Ureter (tissue), 1 donor: Measurements from ENCODE around the gene ZFAND3. TPM values are rescaled to one million over a fixed set of nuclear protein-coding genes. Genes with fewer than 3 reads are reported as not detected.

ENCODE experiments used
- DNase-seq: peaks from one replicate; pipeline ENCODE4 v3.0.0-alpha.2; 2020; ENCODE audit warnings: low spot score
- total RNA-seq: library from RNA; stranded (reverse); gene quantifications from one replicate; pipeline ENCODE4 v1.2.4, GENCODE V29; 2023
- donor health status: DM: yes; HTN: yes; CAD: no.

The ZFAND3 gene
- total RNA-seq, 1 donor from 2014 or later = 123 TPM

DNA sequence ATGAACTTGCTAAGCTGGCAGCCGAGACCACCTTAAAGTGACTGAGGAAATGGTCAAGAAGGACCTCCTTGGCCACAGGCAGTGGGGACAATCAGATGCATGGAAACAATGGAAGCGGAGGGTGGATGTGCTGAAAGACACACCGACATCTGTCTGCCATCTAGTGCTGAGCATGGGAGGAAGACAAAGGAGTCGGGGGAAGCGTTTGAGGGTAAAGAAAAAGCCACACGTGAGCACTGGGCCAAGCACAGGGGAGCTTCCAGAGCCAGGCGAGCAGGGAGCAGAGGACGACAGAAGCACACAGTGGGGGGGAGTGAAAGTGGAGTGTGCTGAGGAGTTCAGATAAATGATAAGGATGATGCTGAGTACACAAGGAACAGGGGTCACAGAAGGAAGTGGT is 367.8 kb downstream of the ZFAND3 start:
- DNase-seq = no peak

DNA sequence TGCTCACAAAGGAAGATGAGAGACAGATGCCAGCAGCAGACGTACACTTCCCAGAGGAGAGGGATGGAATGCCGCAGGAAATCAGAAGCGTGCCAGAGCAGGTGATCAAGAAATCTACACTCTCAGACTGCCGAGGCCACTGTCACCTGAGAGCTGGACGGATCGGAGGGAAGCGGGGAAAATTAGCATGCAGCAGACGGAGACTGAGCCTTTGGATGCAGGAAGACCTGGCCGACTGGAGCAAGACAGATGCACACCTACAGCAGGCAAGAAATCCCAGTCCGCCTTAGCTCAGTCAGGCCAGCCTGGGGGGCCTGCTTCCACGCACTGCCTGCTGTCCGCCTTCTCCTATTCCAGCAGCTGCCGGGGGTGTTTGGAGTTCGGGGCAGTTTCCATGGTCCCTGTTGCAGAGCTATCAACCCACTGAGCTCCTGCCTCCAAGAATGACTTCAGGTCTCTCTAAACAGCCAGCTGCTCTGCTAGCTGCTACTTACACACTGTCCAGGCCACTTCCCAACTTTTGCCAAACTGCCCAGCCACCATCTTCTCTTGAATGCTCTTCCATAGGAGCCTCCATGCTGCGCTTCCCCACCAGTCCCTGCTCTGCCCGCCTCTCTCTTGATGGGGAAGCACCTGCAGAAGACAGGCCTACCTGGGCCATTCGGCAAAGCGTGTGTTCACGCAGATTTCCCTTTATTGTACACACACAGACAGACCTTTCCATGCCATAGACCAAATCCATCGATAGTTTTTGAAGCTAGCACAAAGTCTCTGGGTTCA is 368.5 kb downstream of the ZFAND3 start:
- no peak for DNase-seq

DNA sequence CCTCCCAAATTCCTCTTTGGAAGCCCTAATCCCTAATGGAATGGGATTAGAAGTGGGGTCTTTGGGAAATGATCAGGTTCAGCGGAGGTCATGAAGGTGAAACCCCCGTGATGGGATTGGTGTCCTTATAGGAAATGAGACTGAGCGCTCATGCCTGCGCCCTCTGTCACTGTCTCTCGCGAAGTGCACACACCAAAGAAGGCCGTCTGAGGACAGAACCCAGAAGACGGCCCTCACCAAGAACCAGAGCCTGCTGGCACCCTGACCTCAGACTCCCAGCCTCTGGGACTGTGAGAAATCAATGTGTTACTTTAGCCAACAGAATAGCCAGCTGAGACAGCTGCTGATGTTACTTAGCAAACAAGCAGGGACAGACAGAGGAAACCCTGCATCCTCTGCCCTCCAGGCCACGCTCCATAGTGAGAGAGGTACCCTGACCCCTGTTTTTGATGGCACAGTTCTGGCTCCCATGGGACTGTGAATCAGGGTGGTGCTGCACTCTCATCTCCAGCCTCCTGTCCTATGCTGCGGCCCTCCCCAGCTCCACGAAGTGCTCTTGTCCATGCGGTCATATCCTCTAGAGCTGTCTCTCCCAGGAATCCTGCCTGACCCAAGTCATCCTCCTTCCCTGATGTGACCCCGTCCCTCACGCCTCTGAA is 369.3 kb downstream of the ZFAND3 start:
- no peak for DNase-seq

DNA sequence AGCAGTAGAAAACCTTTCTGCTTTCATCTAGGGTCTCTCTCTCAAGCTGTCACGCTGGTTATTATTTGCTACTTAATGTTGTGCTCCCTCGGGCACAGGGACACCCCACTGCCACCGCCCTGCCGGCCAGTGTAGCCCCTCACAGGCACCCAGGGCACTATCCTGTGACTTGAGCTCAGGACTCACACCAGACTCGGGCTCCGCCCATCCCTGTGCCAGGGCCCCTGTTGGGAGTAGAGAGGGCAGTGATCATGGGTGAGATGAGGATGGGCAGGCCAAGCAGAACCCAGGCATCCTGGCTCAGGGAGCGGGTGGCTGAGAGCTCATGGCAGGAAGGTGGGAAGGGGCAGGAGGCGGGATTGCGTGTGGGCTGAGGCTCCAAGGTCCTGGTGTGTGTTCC is 371.9 kb downstream of the ZFAND3 start:
- no peak for DNase-seq

DNA sequence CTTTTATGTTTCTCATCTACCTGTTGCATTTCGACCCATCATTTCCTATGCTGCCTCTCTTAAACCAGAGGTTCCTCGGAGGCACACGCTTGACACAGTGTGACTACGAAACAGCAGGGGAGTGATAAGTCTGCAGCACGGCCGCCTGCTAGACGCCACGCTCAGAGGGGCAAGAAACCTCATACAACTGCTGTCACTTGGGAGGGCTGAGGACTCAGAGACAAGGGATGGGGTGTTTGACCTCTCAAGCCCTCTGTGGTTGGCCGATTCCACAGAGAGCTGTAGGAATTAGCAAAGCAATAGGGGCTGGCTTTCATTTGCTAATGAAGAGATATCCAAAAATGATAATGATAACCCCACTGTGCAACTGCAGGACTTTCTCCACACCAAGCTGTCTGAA is 372.5 kb downstream of the ZFAND3 start:
- DNase-seq = no peak

DNA sequence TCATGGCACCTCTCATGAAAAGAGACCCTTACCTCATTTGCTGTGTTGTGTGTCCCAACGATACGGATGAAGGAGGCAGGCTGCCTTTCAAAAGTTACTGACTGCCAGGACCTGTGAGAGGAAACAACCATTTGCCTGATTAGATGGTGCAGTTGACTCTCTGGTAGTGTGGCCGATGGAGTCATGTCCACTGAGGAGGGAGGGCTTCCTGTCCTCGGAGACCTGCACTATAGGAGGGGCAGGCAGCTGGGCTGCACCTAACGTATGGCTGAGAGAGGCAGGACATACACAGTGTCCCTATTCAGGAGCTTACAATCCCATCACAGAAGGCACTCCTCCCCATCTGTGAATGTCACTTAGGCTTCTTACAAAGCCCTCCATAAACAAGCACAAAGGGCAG is 373.0 kb downstream of the ZFAND3 start:
- DNase-seq = no peak

DNA sequence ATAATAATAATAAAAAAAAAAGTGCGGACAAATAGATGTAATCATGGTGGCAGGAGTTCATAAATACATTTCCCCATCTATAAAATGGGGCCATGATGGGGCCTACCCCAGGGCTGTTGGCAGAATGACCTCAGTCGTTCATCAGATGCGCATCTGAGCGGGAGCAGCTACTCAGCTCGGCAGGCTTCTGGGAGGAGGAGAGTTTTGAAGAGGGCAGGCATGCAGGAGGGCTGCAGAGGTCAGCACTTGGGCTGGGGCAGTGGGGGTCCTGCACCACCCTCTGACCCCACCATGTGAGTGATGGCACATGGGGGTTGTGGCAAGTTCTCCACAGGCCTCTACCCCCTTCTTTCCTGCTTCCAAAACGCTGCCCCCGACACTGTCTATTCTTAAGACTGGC is 373.5 kb downstream of the ZFAND3 start:
- no peak for DNase-seq

DNA sequence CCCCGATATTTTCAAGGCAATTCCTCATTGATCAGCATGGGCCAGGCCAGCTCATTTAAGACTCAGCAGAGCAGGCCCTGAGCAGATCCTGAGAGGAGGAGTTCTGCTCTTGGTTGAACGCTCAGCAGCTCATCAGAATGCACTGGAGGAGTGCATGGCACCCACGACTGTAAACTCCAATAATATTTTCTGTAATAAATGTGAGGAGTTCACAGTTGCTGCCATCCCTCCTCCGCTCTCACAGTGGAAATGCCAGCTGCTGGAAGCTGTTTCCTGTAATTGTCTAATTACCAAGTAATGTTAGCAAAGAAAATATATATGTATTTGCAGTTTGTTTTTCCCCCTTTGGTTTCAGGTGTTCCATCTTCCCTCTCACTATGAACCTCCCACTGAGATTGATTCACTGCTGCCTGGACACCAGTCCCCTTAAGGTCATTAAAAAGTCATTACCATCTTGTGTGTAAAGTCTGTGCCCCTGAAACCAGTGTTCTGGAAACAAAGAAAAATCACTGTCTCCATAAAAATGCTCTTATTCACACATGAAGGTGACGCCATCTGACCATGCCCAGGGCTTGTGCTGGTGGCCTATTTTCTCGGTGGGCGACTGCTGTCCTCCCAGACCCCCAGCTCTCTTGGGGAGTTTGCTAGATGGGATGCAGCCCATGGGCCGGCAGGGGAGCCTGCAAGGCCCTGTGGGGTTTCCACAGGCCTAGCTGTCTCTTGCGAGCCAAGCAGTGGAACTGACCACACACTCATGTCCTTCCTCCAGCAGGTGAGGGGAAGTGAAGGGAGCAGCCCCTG is 374.2 kb downstream of the ZFAND3 start:
- no peak for DNase-seq

DNA sequence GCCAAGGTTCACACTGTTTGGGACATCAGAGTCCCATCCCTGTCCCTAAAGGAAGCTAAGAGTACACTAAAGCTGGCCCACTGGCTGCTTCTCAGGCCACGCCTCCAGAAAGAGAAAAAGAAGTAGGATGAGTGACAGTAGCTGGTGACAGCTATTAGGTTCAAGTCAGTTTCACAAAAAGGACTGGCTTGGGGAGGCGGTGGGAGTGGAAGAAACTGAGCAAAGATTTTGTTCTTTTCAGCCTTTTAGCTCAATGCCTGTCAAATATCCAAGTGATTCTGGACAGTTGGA is 374.7 kb downstream of the ZFAND3 start:
- DNase-seq = no peak

DNA sequence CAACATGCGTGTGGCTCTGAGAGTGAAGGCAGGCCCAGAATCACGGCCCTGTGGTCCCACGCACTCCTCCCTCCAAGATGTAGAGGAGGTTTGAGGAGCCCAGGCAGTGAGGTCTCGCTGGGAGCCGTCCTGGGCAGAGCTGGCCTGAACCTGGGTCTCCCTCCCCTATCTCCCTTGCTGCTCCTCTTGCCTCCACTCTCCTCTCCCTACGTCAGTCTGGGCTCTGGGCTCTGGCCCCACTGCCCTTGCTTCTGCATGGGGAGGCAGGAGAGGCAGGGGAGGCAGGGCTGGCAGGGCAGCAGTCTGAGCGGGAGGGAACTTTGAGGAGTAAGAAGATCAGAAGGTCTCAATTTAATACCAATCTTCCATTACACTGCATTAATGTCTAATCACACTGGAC is 375.1 kb downstream of the ZFAND3 start:
- no peak for DNase-seq

DNA sequence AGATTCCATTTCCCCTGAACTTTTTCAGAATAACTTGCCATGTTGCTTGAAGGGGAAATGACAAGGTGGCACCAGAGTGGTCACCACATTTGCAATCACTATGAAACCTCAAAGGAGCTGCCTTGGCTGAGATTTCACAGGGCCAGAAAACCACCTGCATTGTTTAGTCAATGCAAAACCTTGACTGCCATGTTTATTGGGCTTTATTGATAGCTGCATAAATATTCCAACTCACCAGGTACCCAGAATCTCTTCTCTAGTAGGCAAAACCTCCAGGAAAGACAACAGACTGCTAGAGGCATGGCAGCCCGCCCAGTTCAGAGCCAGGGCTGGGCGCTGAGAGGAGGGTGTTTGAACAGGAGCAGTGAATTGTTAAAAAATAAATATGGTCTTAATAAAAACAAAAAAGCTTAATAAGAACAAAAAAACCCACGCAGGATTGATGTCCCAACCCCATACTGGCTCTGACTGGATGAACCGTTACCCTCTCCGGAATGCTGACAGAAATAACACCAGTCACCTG is 375.6 kb downstream of the ZFAND3 start:
- DNase-seq = no peak

DNA sequence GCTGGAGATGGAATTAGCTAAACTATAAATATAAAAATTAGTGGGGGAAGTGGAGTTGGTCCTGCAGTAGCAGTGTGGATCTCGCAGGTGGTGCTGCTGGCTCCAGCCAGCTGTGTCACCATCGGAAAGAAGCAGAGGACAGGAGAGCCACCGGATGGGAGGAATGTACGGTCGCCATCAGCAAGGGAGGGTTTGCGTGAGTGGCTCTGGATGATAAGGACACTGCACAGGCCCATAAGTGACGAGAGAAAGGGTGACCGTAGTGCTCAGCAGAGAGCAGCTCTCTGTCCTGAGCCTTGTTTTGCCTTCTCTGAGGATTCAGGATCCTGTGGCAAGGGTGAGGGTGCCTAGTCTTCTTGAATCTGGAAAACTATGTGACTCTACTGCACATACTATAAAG is 378.7 kb downstream of the ZFAND3 start:
- DNase-seq = no peak

Other genes starting within 250 kb of the ZFAND3 start
- gene MDGA1, start 121.8 kb upstream of the ZFAND3 start, total RNA-seq = 1.6 TPM